ENCODE measurements around the gene GPC5.

DNA sequence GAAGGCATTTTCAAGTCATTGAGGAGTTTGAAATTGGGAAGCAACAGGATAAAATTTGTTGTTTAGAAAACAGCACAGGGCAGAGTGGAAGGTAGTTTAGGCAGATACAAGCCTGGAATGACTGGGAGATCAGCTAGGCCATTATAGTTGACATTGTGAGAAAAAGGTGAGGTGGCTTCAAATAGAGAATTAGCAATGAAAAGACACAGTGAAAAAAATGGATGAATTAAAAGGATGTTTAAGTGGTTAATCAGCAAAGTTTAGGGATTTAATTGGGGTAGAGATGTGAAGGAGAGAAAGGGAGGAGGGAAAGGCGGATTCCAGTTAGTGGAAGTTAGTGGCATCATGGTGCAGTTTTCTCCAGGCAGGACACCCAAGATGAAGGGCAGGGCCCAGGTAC lies 1257.7 kb downstream of the GPC5 start:
- TF ChIP-seq POLR2AphosphoS5 (IDR thresholded peaks at IDR 0.05) = no peak
- TF ChIP-seq, protein P1, sequence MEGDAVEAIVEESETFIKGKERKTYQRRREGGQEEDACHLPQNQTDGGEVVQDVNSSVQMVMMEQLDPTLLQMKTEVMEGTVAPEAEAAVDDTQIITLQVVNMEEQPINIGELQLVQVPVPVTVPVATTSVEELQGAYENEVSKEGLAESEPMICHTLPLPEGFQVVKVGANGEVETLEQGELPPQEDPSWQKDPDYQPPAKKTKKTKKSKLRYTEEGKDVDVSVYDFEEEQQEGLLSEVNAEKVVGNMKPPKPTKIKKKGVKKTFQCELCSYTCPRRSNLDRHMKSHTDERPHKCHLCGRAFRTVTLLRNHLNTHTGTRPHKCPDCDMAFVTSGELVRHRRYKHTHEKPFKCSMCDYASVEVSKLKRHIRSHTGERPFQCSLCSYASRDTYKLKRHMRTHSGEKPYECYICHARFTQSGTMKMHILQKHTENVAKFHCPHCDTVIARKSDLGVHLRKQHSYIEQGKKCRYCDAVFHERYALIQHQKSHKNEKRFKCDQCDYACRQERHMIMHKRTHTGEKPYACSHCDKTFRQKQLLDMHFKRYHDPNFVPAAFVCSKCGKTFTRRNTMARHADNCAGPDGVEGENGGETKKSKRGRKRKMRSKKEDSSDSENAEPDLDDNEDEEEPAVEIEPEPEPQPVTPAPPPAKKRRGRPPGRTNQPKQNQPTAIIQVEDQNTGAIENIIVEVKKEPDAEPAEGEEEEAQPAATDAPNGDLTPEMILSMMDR (IDR thresholded peaks at IDR 0.05) = no peak
- TF ChIP-seq POLR2A (IDR thresholded peaks at IDR 0.05) = no peak
